Measurements from ENCODE around the gene SRSF7. TPM values are rescaled to one million over a fixed set of nuclear protein-coding genes. Genes with fewer than 3 reads are reported as not detected.

SRSF7 gene
- total RNA-seq, 6 experiments from 2014 or later: 120 to 153 (median 147) TPM

DNA sequence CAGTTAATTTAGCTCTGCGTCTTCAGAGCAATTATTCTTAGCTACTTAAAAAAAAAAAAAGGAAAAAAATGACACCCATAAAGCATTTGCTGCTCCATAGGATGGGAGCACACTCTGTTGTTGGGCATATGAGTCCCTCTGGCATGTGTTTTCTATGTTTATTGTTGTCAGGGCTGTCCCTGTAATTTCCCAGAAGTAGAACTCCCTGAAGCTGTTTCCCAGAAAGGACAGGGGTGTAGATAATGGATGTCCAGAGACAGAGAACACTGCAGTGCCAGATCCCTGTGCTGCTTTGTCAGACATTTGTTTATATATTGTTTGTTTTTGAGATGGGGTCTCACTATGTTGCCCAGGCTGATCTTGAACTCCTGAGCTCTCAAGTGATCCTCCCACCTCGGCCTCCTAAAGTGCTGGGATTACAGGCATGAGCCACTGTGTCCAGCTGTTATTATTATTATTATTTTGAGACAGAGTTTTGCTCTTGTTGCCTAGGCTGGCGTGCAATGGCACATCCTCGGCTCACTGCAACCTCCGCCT, 52.6 kb downstream of the SRSF7 start:
- Mint-ChIP-seq H3K9me3 (no peaks in the 10 kb centered on the region), H3K36me3 (ENCODE audit: low read depth) (no peaks in the 10 kb centered on the region), H3K4me3 (no peak overlapping the region), H3K27me3 (ENCODE audit: insufficient read depth) (no peaks in the 10 kb centered on the region; the same call in 1 of the 2 replicates), H3K27ac (no peak overlapping the region), H3K4me1 (ENCODE audit: low read depth) (peaks cover 41% of the 10 kb centered on the region)
- no peak for TF ChIP-seq CTCF (IDR thresholded peaks at IDR 0.05)
- no peak for DNase-seq

DNA sequence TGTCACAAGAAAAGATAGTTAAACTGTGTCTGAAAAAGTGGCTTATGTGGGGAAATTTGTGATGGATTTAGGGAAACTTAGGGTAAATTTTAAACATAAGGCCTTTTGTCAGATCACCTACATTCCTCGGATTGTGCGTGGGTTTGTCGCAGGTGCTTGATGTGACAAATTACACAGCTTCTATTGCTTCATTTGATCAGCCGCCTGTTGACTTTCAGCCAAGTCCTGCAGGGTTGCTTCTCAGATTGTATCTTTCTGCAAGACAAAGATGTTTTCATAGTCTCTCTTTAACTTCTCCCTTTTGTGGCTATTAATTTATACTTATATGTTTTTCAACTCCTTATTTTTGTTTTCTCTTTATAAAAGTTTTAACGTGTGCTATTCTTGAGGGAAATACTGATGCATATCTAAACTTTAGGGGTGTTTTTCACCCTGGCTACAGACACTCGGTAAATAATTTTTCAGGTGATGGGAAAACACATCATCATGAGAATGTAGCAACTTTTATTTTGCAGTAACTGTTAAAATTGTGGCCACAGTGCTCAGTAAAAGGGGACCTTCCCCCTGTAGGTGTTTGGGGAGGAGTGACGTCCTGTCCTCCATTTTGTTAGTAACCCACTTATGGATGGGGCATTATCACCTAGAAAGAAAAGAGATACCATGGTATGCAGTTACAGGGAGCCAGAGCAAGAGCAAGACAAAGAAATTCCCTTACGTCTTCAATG, 53.9 kb downstream of the SRSF7 start:
- Mint-ChIP-seq H3K36me3 (ENCODE audit: low read depth) (no peaks in the 10 kb centered on the region), H3K27me3 (ENCODE audit: insufficient read depth) (no peaks in the 10 kb centered on the region; the same call in 1 of the 2 replicates), H3K27ac (no peak overlapping the region), H3K4me3 (no peak overlapping the region), H3K4me1 (ENCODE audit: low read depth) (peaks cover 45% of the 10 kb centered on the region), H3K9me3 (no peaks in the 10 kb centered on the region)
- TF ChIP-seq CTCF (IDR thresholded peaks at IDR 0.05): no peak
- no peak for DNase-seq

Other genes with a start within 250 kb of the SRSF7 start
- 10 to 100 TPM; 45.5 to 57.5 (median 50.2) TPM for gene HNRNPLL, start 148.4 kb downstream of the SRSF7 start, total RNA-seq (2021; fragmentation: NEBNext Ultra II Directional; extraction: Animal tissue kit (Norgen Biotek cat#: 25700))
- gene GALM, start 85.2 kb downstream of the SRSF7 start, total RNA-seq (2021; fragmentation: NEBNext Ultra II Directional; extraction: Animal tissue kit (Norgen Biotek cat#: 25700)): 10 to 100 TPM in 1 of 6 experiments, 1 to 10 TPM in 5; 6.5 to 10.1 (median 9.1) TPM
- gene GEMIN6, start 26.8 kb upstream of the SRSF7 start, total RNA-seq (2021; fragmentation: NEBNext Ultra II Directional; extraction: Animal tissue kit (Norgen Biotek cat#: 25700)): 10 to 100 TPM; 17.0 to 23.2 (median 20.1) TPM
- 10 to 100 TPM; 16.4 to 24.1 (median 20.4) TPM for gene DHX57, start 124.6 kb upstream of the SRSF7 start, total RNA-seq (2021; fragmentation: NEBNext Ultra II Directional; extraction: Animal tissue kit (Norgen Biotek cat#: 25700))
- gene MORN2, start 124.6 kb upstream of the SRSF7 start, total RNA-seq (2021; fragmentation: NEBNext Ultra II Directional; extraction: Animal tissue kit (Norgen Biotek cat#: 25700)): 10 to 100 TPM; 15.1 to 23.0 (median 19.4) TPM
- under 1 TPM; 0.08 to 0.78 (median 0.21) TPM for gene ARHGEF33, start 138.5 kb upstream of the SRSF7 start, total RNA-seq (2021; fragmentation: NEBNext Ultra II Directional; extraction: Animal tissue kit (Norgen Biotek cat#: 25700))

Data from HFFc6 (cell line).